HEK293 (cell line): ENCODE results near the gene EPS8L3.

Source experiments
- CTCF ChIA-PET: fragments of 350-600 bp; formaldehyde crosslinking; extraction: SDS; loops from one replicate; lab custom pipeline; 2021; ENCODE audit warnings: antibody characterized with exemption; lab: Yijun Ruan, JAX
- POLR2A ChIA-PET: fragments of 300-600 bp; formaldehyde crosslinking; extraction: SDS; loops from one replicate; lab custom pipeline; 2020; ENCODE audit warnings: antibody characterized with exemption, inconsistent platforms; lab: Yijun Ruan, JAX
- H3K27ac ChIP-seq: fragments of 200-500 bp; sonication (Bioruptor generic); 2 replicates; pipeline ENCODE4 v1.5.1; 2014; ENCODE audit warnings: low read depth, low read length, control low read depth, inconsistent platforms; ENCODE audit errors: extremely low read depth
- H3K36me3 ChIP-seq, 2 experiments: fragments of 200-500 bp in 1 of 2; sonication (Bioruptor generic) in 1 of 2; 1 replicate in 1 of 2; 2 replicates in 1 of 2; pipeline ENCODE4 v1.5.1; 2014 to 2017; ENCODE audit warnings: inconsistent platforms in 2 of 2, low read length in 2 of 2; ENCODE audit not compliant: control insufficient read depth in 2 of 2, insufficient read depth in 1 of 2
- H3K4me1 ChIP-seq: fragments of 200-500 bp; sonication (Bioruptor generic); 2 replicates; pipeline ENCODE4 v1.5.1; 2014; ENCODE audit warnings: mild to moderate bottlenecking, low read length, inconsistent platforms; ENCODE audit not compliant: control insufficient read depth, insufficient read depth
- H3K4me3 ChIP-seq: 2 replicates; pipeline ENCODE4 v1.5.1; 2011; ENCODE audit warnings: low read depth, mild to moderate bottlenecking, control low read depth, low read length, moderate library complexity
- H3K9me3 ChIP-seq: fragments of 200-500 bp; sonication (Bioruptor generic); 2 replicates; pipeline ENCODE4 v1.5.1; 2014; ENCODE audit warnings: low read depth, low read length, inconsistent platforms; ENCODE audit not compliant: control insufficient read depth, insufficient read depth
- CTCF ChIP-seq: fragments of 450-650 bp; formaldehyde crosslinking; IDR thresholded peaks from 2 replicates; pipeline ENCODE4 v1.5.1; 2016; ENCODE audit warnings: missing biosample characterization, missing genetic modification characterization
- EGR2 ChIP-seq: fragments of 450-650 bp; formaldehyde crosslinking; IDR thresholded peaks from 2 replicates; pipeline ENCODE4 v1.5.1; 2016; ENCODE audit warnings: low read depth, missing biosample characterization, missing genetic modification characterization
- GLI4 ChIP-seq: fragments of 450-650 bp; formaldehyde crosslinking; IDR thresholded peaks from 2 replicates; pipeline ENCODE4 v1.5.1; 2016; ENCODE audit warnings: missing biosample characterization, missing genetic modification characterization
- KLF1 ChIP-seq: fragments of 450-650 bp; formaldehyde crosslinking; IDR thresholded peaks from 2 replicates; pipeline ENCODE4 v1.5.1; 2016; ENCODE audit warnings: missing biosample characterization, missing genetic modification characterization
- KLF16 ChIP-seq: fragments of 450-650 bp; formaldehyde crosslinking; IDR thresholded peaks from 2 replicates; pipeline ENCODE4 v1.5.1; 2017; ENCODE audit warnings: missing biosample characterization, missing genetic modification characterization
- SCRT2 ChIP-seq: fragments of 450-650 bp; formaldehyde crosslinking; IDR thresholded peaks from 2 replicates; pipeline ENCODE4 v1.5.1; 2016; ENCODE audit warnings: missing biosample characterization, missing genetic modification characterization
- YY2 ChIP-seq: fragments of 450-650 bp; formaldehyde crosslinking; IDR thresholded peaks from 2 replicates; pipeline ENCODE4 v1.5.1; 2016; ENCODE audit warnings: missing biosample characterization, missing genetic modification characterization
- ZBTB11 ChIP-seq: fragments of 450-650 bp; formaldehyde crosslinking; conservative IDR thresholded peaks from 2 replicates; pipeline ENCODE4 v1.5.1; 2016; ENCODE audit warnings: low read depth, missing biosample characterization, missing genetic modification characterization
- ZBTB17 ChIP-seq: fragments of 450-650 bp; formaldehyde crosslinking; IDR thresholded peaks from 2 replicates; pipeline ENCODE4 v1.5.1; 2016; ENCODE audit warnings: missing biosample characterization, missing genetic modification characterization
- ZBTB20 ChIP-seq: fragments of 450-650 bp; formaldehyde crosslinking; IDR thresholded peaks from 2 replicates; pipeline ENCODE4 v1.5.1; 2016; ENCODE audit warnings: missing biosample characterization, missing genetic modification characterization
- ZBTB8A ChIP-seq: fragments of 450-650 bp; formaldehyde crosslinking; IDR thresholded peaks from 2 replicates; pipeline ENCODE4 v1.5.1; 2016; ENCODE audit warnings: missing biosample characterization, missing genetic modification characterization
- ZFP3 ChIP-seq: fragments of 450-650 bp; formaldehyde crosslinking; IDR thresholded peaks from 2 replicates; pipeline ENCODE4 v1.5.1; 2016; ENCODE audit warnings: low read depth, missing biosample characterization, missing genetic modification characterization
- ZNF112 ChIP-seq: fragments of 450-650 bp; formaldehyde crosslinking; IDR thresholded peaks from 2 replicates; pipeline ENCODE4 v1.5.0; 2017; ENCODE audit warnings: missing biosample characterization, missing genetic modification characterization
- ZNF19 ChIP-seq: fragments of 450-650 bp; formaldehyde crosslinking; IDR thresholded peaks from 2 replicates; pipeline ENCODE4; 2016; ENCODE audit warnings: missing biosample characterization, missing genetic modification characterization, low read depth
- ZNF223 ChIP-seq: fragments of 450-650 bp; formaldehyde crosslinking; IDR thresholded peaks from 2 replicates; pipeline ENCODE4 v1.5.1; 2016; ENCODE audit warnings: missing biosample characterization, missing genetic modification characterization
- ZNF239 ChIP-seq: fragments of 450-650 bp; formaldehyde crosslinking; IDR thresholded peaks from 2 replicates; pipeline ENCODE4 v1.5.1; 2016; ENCODE audit warnings: missing biosample characterization, missing genetic modification characterization
- ZNF513 ChIP-seq: fragments of 450-650 bp; IDR thresholded peaks from 2 replicates; pipeline ENCODE4 v1.5.1; 2018; ENCODE audit warnings: missing biosample characterization, missing genetic modification characterization
- ZNF658 ChIP-seq: fragments of 450-650 bp; formaldehyde crosslinking; IDR thresholded peaks from 2 replicates; pipeline ENCODE4; 2016; ENCODE audit warnings: missing biosample characterization, missing genetic modification characterization
- ZSCAN23 ChIP-seq: fragments of 450-650 bp; formaldehyde crosslinking; IDR thresholded peaks from 2 replicates; pipeline ENCODE4 v1.5.1; 2016; ENCODE audit warnings: missing biosample characterization, missing genetic modification characterization
- TF ChIP-seq, protein P1 (sequence below): fragments of 450-650 bp; formaldehyde crosslinking; IDR thresholded peaks from 2 replicates; pipeline ENCODE4 v1.5.1; 2016; ENCODE audit warnings: missing biosample characterization, missing genetic modification characterization
- TF ChIP-seq, protein P2 (sequence below): fragments of 450-650 bp; formaldehyde crosslinking; IDR thresholded peaks from 2 replicates; pipeline ENCODE4 v1.5.1; 2017; ENCODE audit warnings: missing biosample characterization, missing genetic modification characterization

Gene EPS8L3

DNA sequence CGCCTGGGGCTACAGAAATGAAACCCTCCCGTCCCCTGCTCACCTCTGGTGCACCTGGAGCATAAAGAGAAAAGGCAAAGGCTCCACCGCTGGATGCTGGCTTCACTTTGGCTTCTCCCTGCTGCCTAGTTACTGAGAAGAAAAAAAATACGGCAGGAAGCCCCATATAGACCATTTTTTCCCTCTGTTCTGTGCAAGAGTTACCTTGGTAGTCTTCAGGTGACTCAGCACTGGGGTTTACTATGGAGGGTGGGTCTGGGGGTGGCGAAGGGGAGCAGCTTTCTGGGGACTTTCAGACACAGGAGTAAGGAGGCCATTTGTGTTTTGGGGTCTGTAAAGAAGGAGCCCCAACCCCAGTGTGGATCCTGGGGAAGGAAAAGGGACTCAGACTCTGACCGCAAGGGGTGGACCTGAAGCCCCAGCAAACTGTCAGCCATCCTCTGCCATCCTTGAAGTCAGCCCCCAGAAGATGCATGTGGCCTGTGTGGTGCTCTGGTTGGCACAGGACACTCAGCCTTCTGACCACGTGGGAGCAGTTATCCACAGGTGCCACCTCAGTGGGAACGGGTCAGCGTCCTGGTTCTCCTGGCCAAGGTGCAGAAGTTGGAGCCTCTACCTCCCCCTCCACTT is 25.9 kb upstream of the EPS8L3 start (continued):
- TF ChIP-seq ZSCAN23 (tag by site-specific recombination) = no peak

DNA sequence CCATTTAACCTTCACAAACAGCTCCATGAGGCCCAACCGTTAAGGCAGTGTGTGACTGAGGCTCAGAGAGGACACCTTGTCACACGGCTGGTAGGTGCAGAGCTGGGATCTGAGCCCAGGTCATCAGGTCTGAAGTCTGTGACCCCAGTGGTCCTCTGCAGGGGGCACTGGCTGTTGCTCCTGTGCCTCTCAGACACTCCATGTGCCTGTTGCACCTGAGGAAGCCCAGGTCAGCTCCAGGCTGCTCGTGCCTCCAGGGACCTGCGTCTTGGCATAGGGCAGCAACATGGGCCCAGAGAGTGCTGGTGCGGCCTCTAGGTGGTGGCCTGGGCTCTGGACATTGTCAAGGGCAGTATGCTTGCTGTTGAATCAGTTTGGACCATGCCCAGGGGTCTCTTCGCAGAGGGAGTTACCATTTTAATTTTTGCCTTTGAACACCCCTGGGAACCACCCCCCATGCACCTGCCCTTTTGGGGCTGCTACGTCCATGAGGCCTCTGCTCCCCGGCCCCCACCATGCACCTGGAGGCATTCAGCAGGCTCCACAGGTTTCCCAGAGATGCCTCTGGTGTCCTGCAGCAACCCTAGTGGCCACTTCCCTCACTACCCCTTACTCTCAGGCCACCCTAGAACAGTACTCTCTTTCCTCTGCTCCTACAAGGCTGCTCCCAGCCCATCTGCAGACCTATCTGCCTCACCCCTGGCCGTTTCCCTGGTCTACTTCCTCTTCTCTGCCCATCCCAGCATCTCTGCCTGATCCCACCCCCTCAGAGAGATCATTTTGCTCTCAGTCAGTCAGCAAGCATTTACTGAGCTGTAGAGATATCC is 25.2 kb upstream of the EPS8L3 start:
- Histone ChIP-seq H3K9me3 (no peaks in the 10 kb centered on the region), H3K4me1 (peaks cover 3% of the 10 kb centered on the region; the same call in 1 of the 2 replicates)
- POLR2A ChIA-PET = no interaction called here
- CTCF ChIA-PET = interaction anchor here (0.7 to 17.6 kb wide), 5 partner anchors 9 to 384 kb away, joined by 3 to 522 read pairs (median 24); partner anchors contain the start of gene AHCYL1
- TF ChIP-seq ZNF112 (no peak), KLF16 (tag by site-specific recombination) (no peak), SCRT2 (peak; percentile 53), ZNF223 (tag by site-specific recombination) (no peak), CTCF (peak; percentile 46), ZBTB17 (peak; percentile 24; the same call in 1 of the 2 replicates)
- TF ChIP-seq, protein P1, sequence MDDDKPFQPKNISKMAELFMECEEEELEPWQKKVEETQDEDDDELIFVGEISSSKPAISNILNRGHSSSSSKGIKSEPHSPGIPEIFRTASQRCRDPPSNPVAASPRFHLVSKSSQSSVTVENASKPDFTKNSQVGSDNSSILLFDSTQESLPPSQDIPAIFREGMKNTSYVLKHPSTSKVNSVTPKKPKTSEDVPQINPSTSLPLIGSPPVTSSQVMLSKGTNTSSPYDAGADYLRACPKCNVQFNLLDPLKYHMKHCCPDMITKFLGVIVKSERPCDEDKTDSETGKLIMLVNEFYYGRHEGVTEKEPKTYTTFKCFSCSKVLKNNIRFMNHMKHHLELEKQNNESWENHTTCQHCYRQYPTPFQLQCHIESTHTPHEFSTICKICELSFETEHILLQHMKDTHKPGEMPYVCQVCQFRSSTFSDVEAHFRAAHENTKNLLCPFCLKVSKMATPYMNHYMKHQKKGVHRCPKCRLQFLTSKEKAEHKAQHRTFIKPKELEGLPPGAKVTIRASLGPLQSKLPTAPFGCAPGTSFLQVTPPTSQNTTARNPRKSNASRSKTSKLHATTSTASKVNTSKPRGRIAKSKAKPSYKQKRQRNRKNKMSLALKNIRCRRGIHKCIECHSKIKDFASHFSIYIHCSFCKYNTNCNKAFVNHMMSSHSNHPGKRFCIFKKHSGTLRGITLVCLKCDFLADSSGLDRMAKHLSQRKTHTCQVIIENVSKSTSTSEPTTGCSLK = no peak
- TF ChIP-seq, all 188 proteins: peak for 3
- Histone ChIP-seq H3K4me3 (no peak overlapping the region), H3K27ac (no peak overlapping the region), H3K36me3 (no peaks in the 10 kb centered on the region)

GRCh38 chr1:109787845-109788601 is 24.3 kb upstream of the EPS8L3 start:
- POLR2A ChIA-PET = no interaction called here
- no peak overlapping the region for H3K27ac ChIP-seq
- H3K4me3 ChIP-seq = no peak overlapping the region
- H3K36me3 ChIP-seq = no peaks in the 10 kb centered on the region
- peaks cover 6% of the 10 kb centered on the region; the same call in 1 of the 2 replicates for H3K4me1 ChIP-seq
- H3K9me3 ChIP-seq = no peaks in the 10 kb centered on the region
- CTCF ChIA-PET = interaction anchor here (7.7 to 17.6 kb wide), 2 partner anchors 8 to 194 kb away, joined by 68 to 522 read pairs; partner anchors contain the start of gene AHCYL1
- TF ChIP-seq ZNF658 (no peak), ZBTB11 (tag by site-specific recombination) (no peak), GLI4 (tag by site-specific recombination) (no peak), ZNF239 (tag by site-specific recombination) (no peak), ZBTB8A (no peak), ZNF19 (tag by site-specific recombination) (no peak), EGR2 (tag by site-specific recombination) (no peak), ZBTB20 (no peak), KLF1 (tag by site-specific recombination) (no peak), YY2 (tag by site-specific recombination) (no peak), ZFP3 (tag by site-specific recombination) (no peak), ZNF513 (tag by site-specific recombination) (no peak)
- TF ChIP-seq, protein P2, sequence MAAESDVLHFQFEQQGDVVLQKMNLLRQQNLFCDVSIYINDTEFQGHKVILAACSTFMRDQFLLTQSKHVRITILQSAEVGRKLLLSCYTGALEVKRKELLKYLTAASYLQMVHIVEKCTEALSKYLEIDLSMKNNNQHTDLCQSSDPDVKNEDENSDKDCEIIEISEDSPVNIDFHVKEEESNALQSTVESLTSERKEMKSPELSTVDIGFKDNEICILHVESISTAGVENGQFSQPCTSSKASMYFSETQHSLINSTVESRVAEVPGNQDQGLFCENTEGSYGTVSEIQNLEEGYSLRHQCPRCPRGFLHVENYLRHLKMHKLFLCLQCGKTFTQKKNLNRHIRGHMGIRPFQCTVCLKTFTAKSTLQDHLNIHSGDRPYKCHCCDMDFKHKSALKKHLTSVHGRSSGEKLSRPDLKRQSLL = no peak
